ENCODE data around the gene HAPLN3.
A peak's percentile ranks its signal among the peaks of the same experiment; 100 is the strongest.

HAPLN3 gene

GRCh38 chr15:88874275-88874674 lies 21.1 kb downstream of the HAPLN3 start:
- no peak for TF ChIP-seq CTCF (IDR thresholded peaks at IDR 0.05; ENCODE audit: low read length, missing control alignments)
- no peak for DNase-seq (ENCODE audit: low read depth)
- no peak overlapping the region for H3K4me3 ChIP-seq (replicated peaks; ENCODE audit: low read depth, low read length)

DNA sequence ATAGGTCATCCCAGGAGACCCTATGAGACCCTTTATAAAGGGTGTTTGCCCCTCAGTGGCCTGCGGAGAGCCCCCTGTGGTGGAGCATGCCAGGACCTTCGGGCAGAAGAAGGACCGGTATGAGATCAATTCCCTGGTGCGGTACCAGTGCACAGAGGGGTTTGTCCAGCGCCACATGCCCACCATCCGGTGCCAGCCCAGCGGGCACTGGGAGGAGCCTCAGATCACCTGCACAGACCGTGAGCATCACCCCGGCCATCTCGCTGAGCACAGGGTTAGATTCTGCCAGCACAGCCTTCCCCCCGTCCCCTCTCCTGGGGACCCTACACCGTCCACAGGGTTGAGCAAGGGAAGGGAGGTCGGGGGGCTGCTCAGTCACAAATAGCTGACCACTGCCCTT lies 21.6 kb downstream of the HAPLN3 start:
- no peak for DNase-seq (ENCODE audit: low read depth)
- no peak overlapping the region for H3K4me3 ChIP-seq (replicated peaks; ENCODE audit: low read depth, low read length)
- TF ChIP-seq CTCF (IDR thresholded peaks at IDR 0.05; ENCODE audit: low read length, missing control alignments): no peak

DNA sequence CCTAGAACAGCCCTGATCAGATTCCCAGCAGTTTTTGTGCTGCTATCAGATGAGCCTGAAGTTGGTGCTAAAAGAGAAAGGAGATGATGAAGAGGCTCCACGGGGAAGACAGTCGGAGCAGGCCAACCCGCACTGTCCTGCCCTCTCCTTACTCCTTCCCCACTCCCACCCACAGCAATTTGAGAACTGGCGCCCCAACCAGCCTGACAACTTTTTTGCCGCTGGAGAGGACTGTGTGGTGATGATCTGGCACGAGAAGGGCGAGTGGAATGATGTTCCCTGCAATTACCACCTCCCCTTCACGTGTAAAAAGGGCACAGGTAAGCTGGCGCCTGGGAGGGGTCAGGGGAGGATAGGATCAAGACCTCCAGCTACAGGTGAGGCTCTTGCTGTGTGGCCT lies 22.6 kb downstream of the HAPLN3 start:
- no peak for TF ChIP-seq CTCF (IDR thresholded peaks at IDR 0.05; ENCODE audit: low read length, missing control alignments)
- H3K4me3 ChIP-seq (replicated peaks; ENCODE audit: low read depth, low read length): no peak overlapping the region
- no peak for DNase-seq (ENCODE audit: low read depth)

DNA sequence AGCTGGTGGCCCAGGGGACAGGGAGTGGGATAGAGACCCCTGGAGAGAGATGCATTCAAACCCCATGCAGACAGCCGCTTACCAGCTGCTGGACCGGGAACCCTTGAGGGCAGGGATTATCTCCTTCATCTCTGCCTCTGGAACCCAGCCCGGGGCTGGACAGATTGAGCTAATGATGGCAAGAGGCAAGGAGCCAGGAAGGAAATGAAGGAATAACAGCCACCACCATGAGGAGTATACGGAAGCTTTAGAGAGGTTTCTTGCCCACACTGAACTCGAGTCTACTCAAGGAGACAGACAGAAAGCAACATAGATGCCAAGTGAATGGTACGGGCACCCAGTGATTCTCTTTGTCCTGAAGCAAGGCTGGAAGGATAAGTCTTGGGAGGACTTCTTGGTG lies 23.2 kb downstream of the HAPLN3 start:
- DNase-seq (ENCODE audit: low read depth): no peak

DNA sequence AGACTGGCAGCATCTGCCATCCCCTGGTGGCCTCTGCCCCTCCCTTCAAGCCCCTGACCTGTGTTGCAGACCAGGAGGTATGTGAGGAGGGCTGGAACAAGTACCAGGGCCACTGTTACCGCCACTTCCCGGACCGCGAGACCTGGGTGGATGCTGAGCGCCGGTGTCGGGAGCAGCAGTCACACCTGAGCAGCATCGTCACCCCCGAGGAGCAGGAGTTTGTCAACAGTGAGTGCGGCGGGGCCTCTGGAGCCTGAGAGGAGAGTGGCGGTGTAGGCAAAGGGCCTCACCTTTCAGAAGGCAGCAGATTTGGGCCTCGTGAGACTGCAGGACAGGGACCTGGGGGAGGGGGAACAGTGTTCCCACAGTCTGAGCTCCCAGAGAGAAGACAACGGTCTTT lies 24.0 kb downstream of the HAPLN3 start:
- DNase-seq (ENCODE audit: low read depth): no peak
- no peak for TF ChIP-seq CTCF (IDR thresholded peaks at IDR 0.05; ENCODE audit: low read length, missing control alignments)
- no peak overlapping the region for H3K4me3 ChIP-seq (replicated peaks; ENCODE audit: low read depth, low read length)

More for the DNA sequence above, 23.2 kb downstream of the HAPLN3 start:
- H3K4me3 ChIP-seq (replicated peaks; ENCODE audit: low read depth, low read length): no peak overlapping the region
- TF ChIP-seq CTCF (IDR thresholded peaks at IDR 0.05; ENCODE audit: low read length, missing control alignments): no peak

GRCh38 chr15:88866295-88866881 lies 29.0 kb downstream of the HAPLN3 start:
- TF ChIP-seq CTCF (IDR thresholded peaks at IDR 0.05; ENCODE audit: low read length, missing control alignments): no peak
- no peak for DNase-seq (ENCODE audit: low read depth)
- H3K4me3 ChIP-seq (replicated peaks; ENCODE audit: low read depth, low read length): no peak overlapping the region

- DNase-seq (ENCODE audit: low read depth): peak; percentile 47
- TF ChIP-seq CTCF (IDR thresholded peaks at IDR 0.05; ENCODE audit: low read length, missing control alignments): no peak
- H3K4me3 ChIP-seq (replicated peaks; ENCODE audit: low read depth, low read length): no peak overlapping the region
These were observed 29.7 kb downstream of the HAPLN3 start for GRCh38 chr15:88865498-88866099.

Measured in fibroblast of pulmonary artery (primary cell).